ENCODE data around the gene MGAT4B. TPM values are rescaled to one million over a fixed set of nuclear protein-coding genes. Genes with fewer than 3 reads are reported as not detected.
A peak's percentile ranks its signal among the peaks of the same experiment; 100 is the strongest.

Gene MGAT4B
- total RNA-seq, 3 donors from 2014 or later (not counting 1 experiment from before 2014, with no cell fraction given): 143 to 159 (median 144) TPM

DNA sequence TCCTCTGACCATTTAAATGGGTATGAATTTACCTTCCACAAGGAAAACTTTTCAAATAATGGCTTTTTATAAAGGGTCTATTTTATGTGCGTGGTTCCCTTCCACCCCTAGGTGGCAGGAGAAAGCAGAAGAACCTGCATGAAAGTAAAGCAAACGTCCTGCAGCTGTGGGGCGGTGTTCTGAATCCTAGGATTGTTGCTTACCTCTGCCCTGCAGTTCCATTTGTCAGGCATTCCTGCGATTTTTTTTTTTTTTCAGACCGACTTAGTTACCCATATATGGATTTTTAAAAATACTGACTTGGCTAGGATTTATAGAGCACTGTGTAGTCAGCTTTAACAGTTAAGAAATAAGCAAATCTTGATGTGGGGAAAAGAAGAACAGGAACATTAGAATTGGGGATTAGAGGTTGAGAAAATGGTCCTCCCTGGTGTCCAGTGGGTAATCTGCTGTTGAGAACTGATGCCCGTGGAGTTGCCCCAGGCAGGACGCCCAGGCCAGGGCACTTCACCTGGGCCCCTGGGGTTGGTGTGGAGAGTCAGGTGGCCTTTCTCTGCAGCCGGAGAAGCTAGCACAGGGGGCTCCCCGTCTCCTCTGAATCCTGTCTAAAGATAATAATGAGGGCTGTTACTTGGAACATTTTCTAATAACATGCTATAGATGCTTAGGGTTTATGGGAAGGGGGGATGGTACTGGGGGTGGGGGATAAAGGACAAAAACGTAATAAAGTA lies 43.3 kb downstream of the MGAT4B start:
- no peak overlapping the region for H3K4me3 Mint-ChIP-seq
- H3K4me1 Mint-ChIP-seq: peaks cover 41 to 55% of the 10 kb centered on the region in 2 donors
- no peak overlapping the region for H3K27ac ChIP-seq (ENCODE audit: low read length)
- H3K36me3 ChIP-seq (ENCODE audit: control insufficient read depth, insufficient read depth, low read length): peaks cover 31% of the 10 kb centered on the region
- no peak overlapping the region for H3K4me3 ChIP-seq (ENCODE audit: low read length)
- TF ChIP-seq, protein P1, sequence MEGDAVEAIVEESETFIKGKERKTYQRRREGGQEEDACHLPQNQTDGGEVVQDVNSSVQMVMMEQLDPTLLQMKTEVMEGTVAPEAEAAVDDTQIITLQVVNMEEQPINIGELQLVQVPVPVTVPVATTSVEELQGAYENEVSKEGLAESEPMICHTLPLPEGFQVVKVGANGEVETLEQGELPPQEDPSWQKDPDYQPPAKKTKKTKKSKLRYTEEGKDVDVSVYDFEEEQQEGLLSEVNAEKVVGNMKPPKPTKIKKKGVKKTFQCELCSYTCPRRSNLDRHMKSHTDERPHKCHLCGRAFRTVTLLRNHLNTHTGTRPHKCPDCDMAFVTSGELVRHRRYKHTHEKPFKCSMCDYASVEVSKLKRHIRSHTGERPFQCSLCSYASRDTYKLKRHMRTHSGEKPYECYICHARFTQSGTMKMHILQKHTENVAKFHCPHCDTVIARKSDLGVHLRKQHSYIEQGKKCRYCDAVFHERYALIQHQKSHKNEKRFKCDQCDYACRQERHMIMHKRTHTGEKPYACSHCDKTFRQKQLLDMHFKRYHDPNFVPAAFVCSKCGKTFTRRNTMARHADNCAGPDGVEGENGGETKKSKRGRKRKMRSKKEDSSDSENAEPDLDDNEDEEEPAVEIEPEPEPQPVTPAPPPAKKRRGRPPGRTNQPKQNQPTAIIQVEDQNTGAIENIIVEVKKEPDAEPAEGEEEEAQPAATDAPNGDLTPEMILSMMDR (IDR thresholded peaks at IDR 0.05): peak; percentile 84
- WGBS (ENCODE audit: insufficient coverage): 52% methylated on average over 9 of the region's 10 CpGs
- no peak overlapping the region for H3K27ac Mint-ChIP-seq
- intact Hi-C loops (cut with micrococcal nuclease): loop anchor here (2.0 kb wide), 2 partner anchors 33 to 145 kb away; no protein-coding TSS in a partner anchor
- H3K9me3 Mint-ChIP-seq: no peaks in the 10 kb centered on the region
- ATAC-seq: peak; percentile 72 to 92 (median 84)
- no peaks in the 10 kb centered on the region for H3K36me3 Mint-ChIP-seq
- H3K9me3 ChIP-seq (ENCODE audit: control insufficient read depth, insufficient read depth, low read length): no peaks in the 10 kb centered on the region
- no peaks in the 10 kb centered on the region for H3K27me3 ChIP-seq (ENCODE audit: control insufficient read depth, insufficient read depth, low read length)
- DNase-seq: peak; percentile 24 to 80
- H3K27me3 Mint-ChIP-seq (ENCODE audit: low read depth in 2 of 2): no peaks in the 10 kb centered on the region
- H3K4me1 ChIP-seq (ENCODE audit: control insufficient read depth, insufficient read depth, low read length): peaks cover 31% of the 10 kb centered on the region

DNA sequence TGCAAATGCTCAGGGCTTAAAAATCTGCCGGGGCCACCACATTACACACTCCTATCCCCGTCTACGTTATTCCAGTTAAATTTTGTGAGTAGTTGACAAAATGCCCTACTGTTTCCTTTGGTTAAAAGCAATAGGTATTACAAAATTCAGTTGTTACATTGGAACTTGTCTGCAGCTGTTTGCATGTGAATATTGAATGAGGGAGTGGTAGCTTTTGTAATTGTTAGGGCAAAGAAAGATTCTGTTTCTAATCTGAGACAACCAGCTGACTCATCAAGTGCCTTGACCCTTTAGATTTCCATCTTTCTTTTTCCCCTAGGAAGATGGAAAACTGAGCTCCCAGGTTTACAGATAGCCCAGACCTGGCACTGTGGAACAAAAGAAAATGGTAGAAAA lies 43.9 kb downstream of the MGAT4B start:
- TF ChIP-seq, protein P1 (IDR thresholded peaks at IDR 0.05): no peak
- Mint-ChIP-seq H3K4me1 (peaks cover 41 to 55% of the 10 kb centered on the region in 2 donors), H3K9me3 (no peaks in the 10 kb centered on the region), H3K36me3 (no peaks in the 10 kb centered on the region), H3K4me3 (no peak overlapping the region), H3K27me3 (ENCODE audit: low read depth in 2 of 2) (no peaks in the 10 kb centered on the region), H3K27ac (peak overlapping the region in 1 of 2 donors; percentile 14)
- Histone ChIP-seq H3K36me3 (ENCODE audit: control insufficient read depth, insufficient read depth, low read length) (peaks cover 27% of the 10 kb centered on the region), H3K9me3 (ENCODE audit: control insufficient read depth, insufficient read depth, low read length) (no peaks in the 10 kb centered on the region), H3K27ac (ENCODE audit: low read length) (no peak overlapping the region), H3K27me3 (ENCODE audit: control insufficient read depth, insufficient read depth, low read length) (no peaks in the 10 kb centered on the region), H3K4me1 (ENCODE audit: control insufficient read depth, insufficient read depth, low read length) (peaks cover 31% of the 10 kb centered on the region), H3K4me3 (ENCODE audit: low read length) (no peak overlapping the region)
- no CpG with 5 or more reads among the region's 3 CpGs for WGBS (ENCODE audit: insufficient coverage)
- no peak for DNase-seq
- intact Hi-C loops (cut with micrococcal nuclease): loop anchor here (2.0 kb wide), 2 partner anchors 34 to 146 kb away; no protein-coding TSS in a partner anchor
- ATAC-seq: no peak

DNA sequence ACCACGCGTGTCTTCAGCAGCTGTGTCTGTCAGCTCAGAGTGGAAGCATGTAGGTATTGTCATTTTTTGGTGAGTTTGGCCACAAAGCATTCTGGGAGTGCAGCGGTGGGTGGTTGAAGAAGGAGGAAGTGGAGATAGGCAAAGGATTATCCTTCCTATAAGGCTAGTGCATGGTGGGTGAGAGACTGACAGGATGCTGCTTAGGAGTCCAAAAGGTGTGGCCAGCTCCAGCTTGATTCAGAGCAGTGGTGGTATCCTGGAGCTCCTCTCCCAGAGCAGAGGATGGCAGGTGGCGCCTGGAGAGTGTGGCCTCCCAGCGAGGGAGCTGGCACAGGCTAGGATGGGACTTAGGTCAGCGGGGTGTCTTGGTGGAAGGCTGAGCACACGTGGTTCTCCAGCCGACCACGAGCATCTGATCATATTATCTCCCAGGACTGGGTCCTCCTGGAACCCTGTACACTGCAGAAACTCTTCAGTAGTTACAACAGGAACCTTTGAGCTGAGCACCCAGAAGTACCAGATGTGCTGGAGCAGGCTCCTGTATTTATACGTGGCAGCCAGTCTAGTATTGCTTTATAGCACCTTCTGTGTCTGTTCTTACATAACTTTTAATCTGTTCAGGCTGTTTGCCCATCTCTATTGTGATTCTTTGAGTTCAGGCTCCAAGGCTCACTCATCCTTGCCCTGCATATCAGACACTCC lies 44.4 kb downstream of the MGAT4B start:
- H3K36me3 Mint-ChIP-seq: no peaks in the 10 kb centered on the region
- DNase-seq (peak in 1 of 2 donors; percentile 55), ATAC-seq (peak; percentile 19 to 59 (median 43))
- H3K4me1 Mint-ChIP-seq: peaks cover 41 to 55% of the 10 kb centered on the region in 2 donors
- no peaks in the 10 kb centered on the region for H3K27me3 Mint-ChIP-seq (ENCODE audit: low read depth in 2 of 2)
- intact Hi-C loops (cut with micrococcal nuclease): loop anchor here (2.0 kb wide), 2 partner anchors 35 to 147 kb away; no protein-coding TSS in a partner anchor
- H3K36me3 ChIP-seq (ENCODE audit: control insufficient read depth, insufficient read depth, low read length): peaks cover 21% of the 10 kb centered on the region
- no peak overlapping the region for H3K4me3 Mint-ChIP-seq
- H3K9me3 ChIP-seq (ENCODE audit: control insufficient read depth, insufficient read depth, low read length): no peaks in the 10 kb centered on the region
- 43% methylated on average over 10 of the region's 10 CpGs for WGBS (ENCODE audit: insufficient coverage)
- H3K4me3 ChIP-seq (ENCODE audit: low read length): no peak overlapping the region
- H3K27ac Mint-ChIP-seq: peak overlapping the region in 1 of 2 donors; percentile 14
- TF ChIP-seq, protein P1 (IDR thresholded peaks at IDR 0.05): no peak
- peaks cover 31% of the 10 kb centered on the region for H3K4me1 ChIP-seq (ENCODE audit: control insufficient read depth, insufficient read depth, low read length)
- no peak overlapping the region for H3K27ac ChIP-seq (ENCODE audit: low read length)
- H3K9me3 Mint-ChIP-seq: no peaks in the 10 kb centered on the region
- no peaks in the 10 kb centered on the region for H3K27me3 ChIP-seq (ENCODE audit: control insufficient read depth, insufficient read depth, low read length)

All from natural killer cell (primary cell).